HepG2 (cell line): ENCODE data around the gene SNN. TPM values are rescaled to one million over a fixed set of nuclear protein-coding genes. Genes with fewer than 3 reads are reported as not detected.

Source experiments
- AGO2 ChIP-seq: fragments of 200-400 bp; formaldehyde crosslinking; optimal IDR thresholded peaks from 2 replicates; pipeline ENCODE3; 2017; ENCODE audit warnings: mild to moderate bottlenecking, low read depth, low read length, moderate library complexity
- ARNT2 ChIP-seq: sonication (generic); formaldehyde crosslinking; IDR thresholded peaks from 2 replicates; pipeline ENCODE4 v1.8.0; 2022; ENCODE audit warnings: mild to moderate bottlenecking, low read depth, missing genetic modification reagents, moderate library complexity
- BORCS8-MEF2B ChIP-seq: sonication (generic); formaldehyde crosslinking; IDR thresholded peaks from 2 replicates; pipeline ENCODE4 v1.8.0; 2022; ENCODE audit warnings: mild to moderate bottlenecking, missing genetic modification reagents
- BRCA1 ChIP-seq: sonication (generic); formaldehyde crosslinking; IDR thresholded peaks from 2 replicates; pipeline ENCODE4 v1.4.0; 2020; ENCODE audit warnings: missing genetic modification reagents
- GABPB1 ChIP-seq: IDR thresholded peaks from 2 replicates; pipeline ENCODE4 v1.6.1; 2016; ENCODE audit warnings: mild to moderate bottlenecking, missing genetic modification reagents, moderate library complexity, missing compliant biosample characterization
- GLI4 ChIP-seq: sonication (generic); formaldehyde crosslinking; IDR thresholded peaks from 2 replicates; pipeline ENCODE4 v1.5.1; 2020; ENCODE audit warnings: missing genetic modification reagents, mild to moderate bottlenecking, moderate library complexity, borderline replicate concordance
- HMG20B ChIP-seq: conservative IDR thresholded peaks from 2 replicates; pipeline ENCODE4 v1.6.1; 2016; ENCODE audit warnings: missing genetic modification reagents, missing compliant biosample characterization
- HNRNPK ChIP-seq: fragments of 200-400 bp; formaldehyde crosslinking; IDR thresholded peaks from 2 replicates; pipeline ENCODE4 v1.6.1; 2018; ENCODE audit warnings: low read length, low read depth, moderate library complexity, mild to moderate bottlenecking; ENCODE audit not compliant: poor library complexity, severe bottlenecking
- JUN ChIP-seq: sonication (generic); formaldehyde crosslinking; IDR thresholded peaks from 2 replicates; pipeline ENCODE4 v1.4.0; 2020; ENCODE audit warnings: mild to moderate bottlenecking, missing genetic modification reagents
- MAZ ChIP-seq, 2 experiments: sonication (generic) in 1 of 2; formaldehyde crosslinking in 1 of 2; IDR thresholded peaks; 2 replicates each; pipeline versions ENCODE4 v1.5.0 to v1.6.1; 2012 to 2020; ENCODE audit warnings: low read depth in 2 of 2, mild to moderate bottlenecking in 2 of 2, borderline replicate concordance in 1 of 2, improper control_type of control experiment in 1 of 2, low read length in 1 of 2, missing genetic modification reagents in 1 of 2, moderate library complexity in 1 of 2
- NR2F2 ChIP-seq: IDR thresholded peaks from 2 replicates; pipeline ENCODE4 v1.6.1; 2012; ENCODE audit warnings: low read depth, inconsistent platforms, borderline replicate concordance
- SNAPC2 ChIP-seq: sonication (generic); formaldehyde crosslinking; IDR thresholded peaks from 2 replicates; pipeline ENCODE4 v1.8.1; 2022; ENCODE audit warnings: mild to moderate bottlenecking, missing genetic modification reagents
- TBP ChIP-seq: sonication (generic); formaldehyde crosslinking; IDR thresholded peaks from 2 replicates; pipeline ENCODE4 v1.5.0; 2020; ENCODE audit warnings: missing genetic modification reagents
- TCF7L2 ChIP-seq: IDR thresholded peaks from 2 replicates; pipeline ENCODE4 v1.6.1; 2011; ENCODE audit warnings: mild to moderate bottlenecking, low read depth, low read length, moderate library complexity
- ZNF136 ChIP-seq: sonication (generic); formaldehyde crosslinking; IDR thresholded peaks from 2 replicates; pipeline ENCODE4 v1.8.1; 2022; ENCODE audit warnings: low read depth, mild to moderate bottlenecking, moderate library complexity, missing genetic modification reagents
- ZNF274 ChIP-seq: sonication (generic); formaldehyde crosslinking; IDR thresholded peaks from 2 replicates; pipeline ENCODE4 v1.5.1; 2020; ENCODE audit warnings: mild to moderate bottlenecking, missing genetic modification reagents
- ZNF512B ChIP-seq: sonication (generic); formaldehyde crosslinking; IDR thresholded peaks from 2 replicates; pipeline ENCODE4 v1.5.1; 2020; ENCODE audit warnings: missing genetic modification reagents, mild to moderate bottlenecking, borderline replicate concordance
- ZNF672 ChIP-seq: sonication (generic); formaldehyde crosslinking; IDR thresholded peaks from 2 replicates; pipeline ENCODE4 v1.8.1; 2022; ENCODE audit warnings: missing genetic modification reagents
- ZSCAN29 ChIP-seq: sonication (generic); formaldehyde crosslinking; conservative IDR thresholded peaks from 2 replicates; pipeline ENCODE4 v1.4.0; 2020; ENCODE audit warnings: mild to moderate bottlenecking, missing genetic modification reagents
- polyA plus RNA-seq, 8 experiments: library from polyadenylated mRNA; depleted of rRNA in 3 of 8; stranded (reverse) in 7 of 8; unstranded in 1 of 8; fragments of >200 nt; fragmentation: Illumina TruSeq in 4 of 8; extraction: Trizol in 4 of 8; gene quantifications; 2 replicates each; pipeline versions ENCODE4 v1.2.1 to v1.2.3, GENCODE V29; 2011 to 2016; ENCODE audit warnings: low read depth in 4 of 8, missing spikeins in 1 of 8, mixed read lengths in 1 of 8; ENCODE audit not compliant: insufficient read depth in 1 of 8
- total RNA-seq, 5 experiments: library from RNA; depleted of rRNA; stranded (reverse); fragments of >200 nt; fragmentation: Illumina TruSeq; extraction: Trizol; gene quantifications; 2 replicates each; pipeline ENCODE4 v1.2.3, GENCODE V29; 2016; ENCODE audit warnings: low read depth in 1 of 5
- TF ChIP-seq, protein P1 (sequence below): sonication (generic); formaldehyde crosslinking; IDR thresholded peaks from 2 replicates; pipeline ENCODE4 v1.4.0; 2020; ENCODE audit warnings: missing genetic modification reagents, low read depth, mild to moderate bottlenecking, borderline replicate concordance

Gene SNN
- total and polyA plus RNA-seq, 2 of the 13 experiments (the other 11 are each of a cell fraction or from before 2014, with no cell fraction given): 5.2 to 8.4 TPM

- TF ChIP-seq JUN: peak; percentile 48; the same call in 1 of the 2 replicates
- TF ChIP-seq BRCA1 (CRISPR knock-in tag): no peak
- no peak; the same call in 1 of the 2 replicates for TF ChIP-seq ARNT2 (CRISPR knock-in tag)
- no peak for TF ChIP-seq AGO2
- TF ChIP-seq MAZ (IDR thresholded peaks at IDR 0.05; ENCODE audit: borderline replicate concordance, low read depth, low read length): no peak
- no peak; the same call in 1 of the 2 replicates for TF ChIP-seq MAZ (CRISPR knock-in tag; IDR thresholded peaks at IDR 0.05; ENCODE audit: low read depth)
- TF ChIP-seq NR2F2: no peak
- no peak for TF ChIP-seq TCF7L2
- TF ChIP-seq GABPB1: no peak; the same call in 1 of the 2 replicates
- no peak for TF ChIP-seq TBP (CRISPR knock-in tag)
- no peak; the same call in 1 of the 2 replicates for TF ChIP-seq ZSCAN29 (CRISPR knock-in tag)
- TF ChIP-seq HNRNPK: no peak
- peak; percentile 64 for TF ChIP-seq ZNF274 (CRISPR knock-in tag)
- no peak for TF ChIP-seq GLI4 (CRISPR knock-in tag)
- no peak for TF ChIP-seq ZNF136 (CRISPR knock-in tag)
- no peak for TF ChIP-seq ZNF512B (CRISPR knock-in tag)
- peak; percentile 54; the same call in 1 of the 2 replicates for TF ChIP-seq ZNF672
- TF ChIP-seq SNAPC2 (CRISPR knock-in tag): 0 out of 2 replicates have a peak, but pooled peaks have one; percentile 78
- TF ChIP-seq BORCS8-MEF2B (CRISPR knock-in tag): peak; percentile 63; the same call in 1 of the 2 replicates
- TF ChIP-seq, protein P1, sequence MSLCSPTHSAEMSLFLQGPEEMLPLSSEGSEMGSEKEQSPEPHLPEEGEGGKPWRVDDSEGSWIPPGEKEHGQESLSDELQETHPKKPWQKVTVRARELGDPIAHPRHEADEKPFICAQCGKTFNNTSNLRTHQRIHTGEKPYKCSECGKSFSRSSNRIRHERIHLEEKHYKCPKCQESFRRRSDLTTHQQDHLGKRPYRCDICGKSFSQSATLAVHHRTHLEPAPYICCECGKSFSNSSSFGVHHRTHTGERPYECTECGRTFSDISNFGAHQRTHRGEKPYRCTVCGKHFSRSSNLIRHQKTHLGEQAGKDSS (CRISPR knock-in tag): peak; percentile 32; the same call in 1 of the 2 replicates
- no peak for TF ChIP-seq HMG20B
Measured at GRCh38 chr16:11639925-11640899, 28.0 kb upstream of the SNN start (continued).
